Lung (tissue), 12 donors: ENCODE measurements around the gene RSBN1. TPM values are rescaled to one million over a fixed set of nuclear protein-coding genes. Genes with fewer than 3 reads are reported as not detected.

Source experiments
- ATAC-seq: fragments of 200-7000 bp; cut with Tn5 transposase; one replicate; pipeline ENCODE4 v1.9.1; 2020; ENCODE audit warnings: moderate number of reproducible peaks; ENCODE audit not compliant: insufficient read depth, low FRiP score
- DNase-seq, 3 donors: peaks; one replicate each; pipeline ENCODE4 v3.0.0-alpha.2; 2013 to 2017
- H3K27ac ChIP-seq, 2 donors: one replicate each; pipeline ENCODE4 v1.5.1; 2013; ENCODE audit warnings: mild to moderate bottlenecking in 2 of 2, moderate library complexity in 2 of 2, control low read depth in 1 of 2, inconsistent platforms in 1 of 2, low read depth in 1 of 2, low read length in 1 of 2
- H3K27me3 ChIP-seq, 3 donors: one replicate each; pipeline ENCODE4 v1.5.1; 2013; ENCODE audit warnings: low read length in 2 of 3; ENCODE audit not compliant: control insufficient read depth in 3 of 3, insufficient read depth in 3 of 3
- H3K36me3 ChIP-seq, 4 donors: one replicate each; pipeline ENCODE4 v1.5.1; 2013; ENCODE audit warnings: low read length in 4 of 4, mild to moderate bottlenecking in 1 of 4, moderate library complexity in 1 of 4; ENCODE audit not compliant: control insufficient read depth in 4 of 4, insufficient read depth in 4 of 4
- H3K4me1 ChIP-seq, 5 donors: one replicate each; pipeline ENCODE4 v1.5.1; 2013; ENCODE audit warnings: low read length in 5 of 5, mild to moderate bottlenecking in 2 of 5, moderate library complexity in 1 of 5; ENCODE audit not compliant: control insufficient read depth in 5 of 5, insufficient read depth in 5 of 5
- H3K4me3 ChIP-seq: one replicate; pipeline ENCODE4 v1.5.1; 2013; ENCODE audit warnings: mild to moderate bottlenecking, control low read depth, moderate library complexity
- H3K9ac ChIP-seq, 2 donors: one replicate each; pipeline ENCODE4 v1.5.1; 2013; ENCODE audit warnings: low read length in 2 of 2, control low read depth in 1 of 2; ENCODE audit not compliant: insufficient read depth in 1 of 2
- H3K9me3 ChIP-seq, 4 donors: one replicate each; pipeline ENCODE4 v1.5.1; 2013; ENCODE audit warnings: low read length in 3 of 4, mild to moderate bottlenecking in 1 of 4, moderate library complexity in 1 of 4; ENCODE audit not compliant: control insufficient read depth in 4 of 4, insufficient read depth in 3 of 4
- WGBS, 2 donors: extraction: QIAGEN DNeasy Blood & Tissue Kit; methylation state at CpG; one replicate each; pipeline ENCODE4 v1.1.7; 2013; 5-methylcytosine and 5-hydroxymethylcytosine counted together
- polyA plus RNA-seq, 2 donors: library from polyadenylated mRNA; stranded (reverse); fragments of 200-250 nt; gene quantifications; one replicate each; pipeline ENCODE4 v1.2.1, GENCODE V29; 2013
- total RNA-seq, 2 donors: library from RNA; depleted of rRNA in 1 of 2; stranded (reverse); fragments of >200 nt in 1 of 2; gene quantifications; one replicate each; pipeline ENCODE4 v1.2.1, GENCODE V29; 2014 to 2021
- TF ChIP-seq, protein P1 (sequence below): IDR thresholded peaks from 2 replicates; pipeline ENCODE4 v1.5.1; 2012; ENCODE audit warnings: mild to moderate bottlenecking; ENCODE audit errors: control extremely low read depth, extremely low read depth
- donor health status: control.
- donor health status: control.
- donor health status: Bipolar disorder and iron deficiency.
- donor health status: healthy.
- donor health status: DM: yes; HTN: yes; CAD: no.

RSBN1 gene
- total and polyA plus RNA-seq, 4 donors = 4.4 to 39.0 (median 12.5) TPM

DNA sequence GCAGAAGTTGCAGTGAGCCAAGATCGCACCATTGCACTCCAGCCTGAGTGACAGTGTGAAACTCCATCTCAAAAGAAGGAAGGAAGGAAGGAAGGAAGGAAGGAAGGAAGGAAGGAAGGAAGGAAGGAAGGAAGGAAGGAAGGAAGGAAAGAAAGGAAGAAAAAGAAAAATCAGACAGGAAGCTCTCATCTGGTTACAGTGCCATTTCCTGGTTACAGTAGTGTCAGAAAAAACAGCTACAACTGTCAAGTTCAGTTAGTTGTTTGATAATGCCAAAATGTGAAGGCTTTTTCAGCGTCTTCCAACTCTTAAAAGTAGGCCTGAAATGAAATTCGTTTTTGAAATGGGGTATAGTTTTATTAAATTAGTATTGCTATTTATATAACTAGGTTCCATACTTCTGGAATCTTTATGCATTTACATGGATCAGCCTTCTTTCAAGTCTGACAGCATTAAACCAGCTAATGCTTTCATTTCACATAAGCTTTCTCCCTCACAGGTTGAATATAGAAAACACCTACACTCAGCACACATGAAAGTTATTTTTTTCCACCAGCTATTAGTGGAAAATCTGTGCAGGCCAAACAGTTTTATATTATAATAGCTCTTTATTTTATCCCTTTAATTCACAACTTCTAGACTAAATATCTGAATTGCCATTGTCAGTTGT is 38.0 kb upstream of the RSBN1 start:
- TF ChIP-seq, protein P1, sequence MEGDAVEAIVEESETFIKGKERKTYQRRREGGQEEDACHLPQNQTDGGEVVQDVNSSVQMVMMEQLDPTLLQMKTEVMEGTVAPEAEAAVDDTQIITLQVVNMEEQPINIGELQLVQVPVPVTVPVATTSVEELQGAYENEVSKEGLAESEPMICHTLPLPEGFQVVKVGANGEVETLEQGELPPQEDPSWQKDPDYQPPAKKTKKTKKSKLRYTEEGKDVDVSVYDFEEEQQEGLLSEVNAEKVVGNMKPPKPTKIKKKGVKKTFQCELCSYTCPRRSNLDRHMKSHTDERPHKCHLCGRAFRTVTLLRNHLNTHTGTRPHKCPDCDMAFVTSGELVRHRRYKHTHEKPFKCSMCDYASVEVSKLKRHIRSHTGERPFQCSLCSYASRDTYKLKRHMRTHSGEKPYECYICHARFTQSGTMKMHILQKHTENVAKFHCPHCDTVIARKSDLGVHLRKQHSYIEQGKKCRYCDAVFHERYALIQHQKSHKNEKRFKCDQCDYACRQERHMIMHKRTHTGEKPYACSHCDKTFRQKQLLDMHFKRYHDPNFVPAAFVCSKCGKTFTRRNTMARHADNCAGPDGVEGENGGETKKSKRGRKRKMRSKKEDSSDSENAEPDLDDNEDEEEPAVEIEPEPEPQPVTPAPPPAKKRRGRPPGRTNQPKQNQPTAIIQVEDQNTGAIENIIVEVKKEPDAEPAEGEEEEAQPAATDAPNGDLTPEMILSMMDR = no peak
- Histone ChIP-seq H3K9ac (no peak overlapping the region), H3K4me3 (no peak overlapping the region), H3K27me3 (no peaks in the 10 kb centered on the region), H3K36me3 (no peaks in the 10 kb centered on the region), H3K4me1 (no peaks in the 10 kb centered on the region), H3K9me3 (no peaks in the 10 kb centered on the region), H3K27ac (no peak overlapping the region)
- DNase-seq (no peak), ATAC-seq (no peak)
- 69 to 71% methylated on average over 3 of the region's 3 CpGs for WGBS, 2 donors

DNA sequence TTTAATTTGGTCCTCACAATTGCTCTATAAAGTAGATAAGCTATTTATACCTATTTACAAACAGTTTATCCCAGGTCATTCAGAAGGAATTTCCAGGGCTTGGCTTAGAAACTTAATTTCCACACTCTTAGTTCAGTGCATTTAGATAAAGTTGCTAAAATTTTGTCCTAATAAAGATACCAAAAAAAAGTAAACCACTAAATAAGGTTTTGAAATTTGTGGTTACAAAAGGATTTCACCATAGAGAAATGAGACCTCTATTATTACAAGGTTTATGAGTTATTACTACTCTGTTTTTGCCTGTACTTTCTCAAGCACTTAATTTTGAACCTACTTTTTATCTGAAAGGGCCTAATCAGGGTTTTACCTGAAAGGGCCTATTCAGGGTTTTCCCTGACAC is 36.8 kb upstream of the RSBN1 start:
- no peaks in the 10 kb centered on the region for H3K27me3 ChIP-seq
- no peak for ATAC-seq

DNA sequence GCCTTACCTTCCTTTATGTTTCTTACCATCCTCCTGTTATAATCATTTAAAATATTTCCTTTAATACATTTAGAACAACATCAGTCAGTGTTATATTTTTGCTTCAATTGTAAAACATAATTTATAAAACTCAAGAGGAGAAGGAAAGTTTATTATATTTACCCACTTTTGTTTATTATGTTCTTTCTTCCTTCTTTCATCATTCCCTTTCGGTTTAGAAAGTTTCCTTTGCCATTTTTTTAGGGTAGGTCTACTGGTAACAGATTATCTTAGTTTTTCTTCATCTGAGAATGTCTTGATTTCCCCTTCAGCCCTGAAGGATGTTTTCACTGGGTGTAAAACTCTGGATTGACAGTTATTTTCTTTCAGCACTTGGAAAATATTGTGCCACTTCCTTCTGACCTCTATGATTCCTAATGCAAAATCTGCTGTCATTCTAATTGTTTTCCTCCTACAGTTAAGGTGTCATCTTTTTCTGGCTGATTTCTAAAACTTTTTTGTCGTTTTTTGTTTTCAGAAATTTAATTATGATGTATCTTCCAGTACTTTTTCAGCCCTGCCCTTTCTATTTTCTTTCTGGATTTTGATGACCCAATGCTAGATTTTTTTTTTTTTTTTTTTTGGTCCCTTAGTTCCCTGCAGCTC is 34.2 kb upstream of the RSBN1 start:
- no peak overlapping the region for H3K4me3 ChIP-seq
- H3K27ac ChIP-seq = no peak overlapping the region
- no peak for ATAC-seq
- H3K9ac ChIP-seq = no peak overlapping the region
- H3K9me3 ChIP-seq = no peaks in the 10 kb centered on the region
- H3K4me1 ChIP-seq = no peaks in the 10 kb centered on the region
- TF ChIP-seq, protein P1 = no peak
- no peaks in the 10 kb centered on the region for H3K27me3 ChIP-seq
- WGBS, 2 donors = 84 to 86% methylated on average over 2 of the region's 2 CpGs
- peaks cover 0 to 1% (median 0%) of the 10 kb centered on the region in 4 donors for H3K36me3 ChIP-seq
- DNase-seq = no peak

More for the DNA sequence above, 36.8 kb upstream of the RSBN1 start:
- H3K27ac ChIP-seq = no peak overlapping the region
- no peak overlapping the region for H3K4me3 ChIP-seq
- TF ChIP-seq, protein P1 = no peak
- H3K9ac ChIP-seq = no peak overlapping the region
- peaks cover 0 to 1% (median 0%) of the 10 kb centered on the region in 4 donors for H3K36me3 ChIP-seq
- no peak for DNase-seq
- H3K9me3 ChIP-seq = no peaks in the 10 kb centered on the region
- no peaks in the 10 kb centered on the region for H3K4me1 ChIP-seq
